A549 (cell line): ENCODE results near the gene SMG1. TPM values are rescaled to one million over a fixed set of nuclear protein-coding genes. Genes with fewer than 3 reads are reported as not detected.
A peak's percentile ranks its signal among the peaks of the same experiment; 100 is the strongest.
"Not testable (repeated sequence)": the region's sequence is repeated elsewhere in the genome, so short reads cannot be mapped to it uniquely, and the experiment has no call there.

ENCODE experiments used
- ATAC-seq, 2 experiments: fragments of 200-7000 bp in 1 of 2; fragments of >200 bp in 1 of 2; cut with Nextera tagmentation in 1 of 2; cut with Tn5 transposase in 1 of 2; 3 replicates each; pipeline versions ENCODE4 v1.8.0 to v1.9.1; 2018 to 2020; ENCODE audit warnings: mild to moderate bottlenecking in 1 of 2, moderate library complexity in 1 of 2
- CTCF ChIA-PET: fragments of 300-600 bp; sonication (Branson Sonifier 250); formaldehyde crosslinking; extraction: SDS; loops from one replicate; lab custom pipeline; 2021; ENCODE audit warnings: antibody characterized with exemption, inconsistent platforms; lab: Yijun Ruan, JAX
- POLR2A ChIA-PET: fragments of 350-600 bp; formaldehyde crosslinking; extraction: SDS; loops from one replicate; lab custom pipeline; 2021; ENCODE audit warnings: antibody characterized with exemption, inconsistent platforms; lab: Yijun Ruan, JAX
- DNase-seq, 2 experiments: peaks; one replicate each; pipeline versions ENCODE4 v3.0.0 to v3.0.0-alpha.2; 2011 to 2016; ENCODE audit warnings: low read depth in 1 of 2, low spot score in 1 of 2
- FAIRE-seq: peaks from 2 replicates; lab custom pipeline; 2011; peaks lifted over from hg19 to GRCh38; lab: Jason Lieb, UNC
- H3K27ac ChIP-seq, 2 experiments: fragments of >200 bp; sonication (Bioruptor Twin); formaldehyde crosslinking; 3 replicates each; pipeline ENCODE4 v1.5.1; 2016 to 2017
- H3K4me1 ChIP-seq: fragments of >200 bp; sonication (Bioruptor Twin); formaldehyde crosslinking; 3 replicates; pipeline ENCODE4 v1.6.1; 2016
- H3K4me2 ChIP-seq: fragments of >200 bp; sonication (Bioruptor Twin); formaldehyde crosslinking; 3 replicates; pipeline ENCODE4 v1.6.1; 2016
- H3K4me3 ChIP-seq: fragments of >200 bp; sonication (Bioruptor Twin); formaldehyde crosslinking; 3 replicates; pipeline ENCODE4 v1.5.1; 2016
- H3K9me3 ChIP-seq: fragments of >200 bp; sonication (Bioruptor Twin); formaldehyde crosslinking; 3 replicates; pipeline ENCODE4 v1.6.1; 2016
- HOXB5 ChIP-seq: fragments of 250-450 bp; sonication (Bioruptor Pico); IDR thresholded peaks from 2 replicates; pipeline ENCODE4 v1.5.0; 2020; ENCODE audit warnings: mild to moderate bottlenecking, moderate library complexity
- MAFK ChIP-seq: fragments of 450-650 bp; IDR thresholded peaks from 2 replicates; pipeline ENCODE4 v1.6.1; 2014; ENCODE audit not compliant: partially characterized antibody
- WGBS: methylation state at CpG from one replicate; pipeline ENCODE4 v1.1.6; 2017; ENCODE audit errors: missing lambda C conversion rate; 5-methylcytosine and 5-hydroxymethylcytosine counted together
- polyA plus RNA-seq, 4 experiments: library from polyadenylated mRNA; depleted of rRNA in 3 of 4; stranded (reverse); fragments of >200 nt; fragmentation: RNase III in 1 of 4; extraction: RNeasy Plus Mini Kit Qiagen cat#74134 plus additional on column Dnase treatment in 1 of 4; gene quantifications; 2 replicates in 3 of 4; 3 replicates in 1 of 4; pipeline ENCODE4 v1.2.3, GENCODE V29; 2011 to 2017

Gene SMG1
- polyA plus RNA-seq, 2 of the 4 experiments (the other 2 are of a cell fraction): 15.7 to 63.8 TPM

DNA sequence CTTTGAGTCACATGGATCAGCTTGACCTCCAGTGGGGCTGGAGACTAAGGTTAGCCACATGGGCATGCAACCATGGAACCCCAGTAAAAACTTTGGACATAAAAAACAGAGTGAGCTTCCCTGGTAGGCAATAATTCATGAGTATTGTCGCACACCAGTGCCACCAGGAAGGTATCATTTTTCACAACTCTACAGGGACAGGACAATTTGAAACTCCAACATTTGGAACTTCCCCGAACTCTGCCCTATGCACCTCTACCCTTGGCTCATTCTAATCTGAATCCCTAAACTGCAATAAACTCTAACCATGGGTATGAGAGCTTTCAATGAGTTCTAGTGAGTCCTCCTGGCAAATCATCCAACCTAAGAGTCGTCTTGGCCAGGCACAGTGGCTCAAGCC is 24.2 kb downstream of the SMG1 start:
- POLR2A ChIA-PET, DNase-seq, CTCF ChIA-PET, FAIRE-seq, H3K4me1 ChIP-seq, H3K27ac ChIP-seq, ATAC-seq, H3K4me3 ChIP-seq, H3K9me3 ChIP-seq, H3K4me2 ChIP-seq: not testable (repeated sequence)
- 92% methylated on average over 3 of the region's 3 CpGs for WGBS

- ATAC-seq, H3K4me1 ChIP-seq, FAIRE-seq, H3K9me3 ChIP-seq, H3K4me3 ChIP-seq, DNase-seq, POLR2A ChIA-PET, H3K27ac ChIP-seq, H3K4me2 ChIP-seq, CTCF ChIA-PET: not testable (repeated sequence)
- WGBS: 83% methylated on average over 1 of the region's 1 CpG
These were observed 25.0 kb downstream of the SMG1 start for GRCh38 chr16:18901194-18901593.

DNA sequence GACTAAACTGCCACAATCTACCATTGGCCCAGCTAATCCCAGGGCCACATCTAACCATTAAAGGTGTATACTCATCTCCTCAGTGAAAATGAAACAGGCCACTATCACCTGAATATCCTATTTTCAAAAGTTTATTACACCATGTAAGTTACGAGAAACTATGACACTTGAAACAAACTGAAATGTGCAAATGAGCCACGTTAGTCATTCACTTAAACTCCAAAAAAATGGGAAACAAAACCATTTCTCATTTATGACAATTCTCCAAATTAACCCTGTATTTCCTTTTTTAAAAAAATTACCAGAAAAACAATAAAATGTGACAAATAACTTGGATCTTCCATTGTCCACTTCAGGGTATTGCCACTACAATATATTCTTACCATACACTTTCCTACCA is 41.8 kb downstream of the SMG1 start:
- H3K4me3 ChIP-seq, H3K27ac ChIP-seq, H3K4me1 ChIP-seq, ATAC-seq, FAIRE-seq, H3K9me3 ChIP-seq, DNase-seq, POLR2A ChIA-PET, H3K4me2 ChIP-seq: not testable (repeated sequence)
- 90% methylated on average over 2 of the region's 2 CpGs for WGBS
- CTCF ChIA-PET: interaction anchor here (1.1 to 1.2 kb wide), 2 partner anchors 83 to 85 kb away, joined by 3 to 4 read pairs; no protein-coding TSS in a partner anchor

GRCh38 chr16:18877734-18878133 is 48.5 kb downstream of the SMG1 start:
- WGBS: 94% methylated on average over 4 of the region's 4 CpGs
- H3K4me2 ChIP-seq, POLR2A ChIA-PET, H3K27ac ChIP-seq, CTCF ChIA-PET, ATAC-seq, DNase-seq, H3K4me3 ChIP-seq, FAIRE-seq, H3K9me3 ChIP-seq, H3K4me1 ChIP-seq: not testable (repeated sequence)

DNA sequence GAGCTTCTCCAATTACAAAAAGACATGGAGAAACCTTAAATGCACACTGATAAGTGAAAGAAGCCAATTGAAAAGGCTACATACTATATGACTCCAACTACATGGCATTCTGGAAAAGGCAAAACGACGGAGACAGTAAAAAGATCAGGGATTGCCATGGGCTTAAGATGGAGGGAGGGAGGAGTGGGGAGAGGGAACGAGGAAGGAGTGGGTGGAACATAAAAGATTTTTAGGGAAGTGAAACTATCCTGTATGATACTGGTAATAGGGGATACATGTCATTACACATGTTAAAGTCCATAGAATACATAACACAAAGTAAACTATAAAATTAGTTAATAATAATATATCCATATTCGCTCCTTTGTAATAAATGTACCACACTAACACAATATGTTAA is 48.9 kb downstream of the SMG1 start:
- DNase-seq, H3K27ac ChIP-seq, FAIRE-seq, H3K4me1 ChIP-seq, H3K9me3 ChIP-seq, ATAC-seq, POLR2A ChIA-PET, H3K4me3 ChIP-seq, H3K4me2 ChIP-seq, CTCF ChIA-PET: not testable (repeated sequence)
- WGBS: 93% methylated on average over 4 of the region's 4 CpGs

DNA sequence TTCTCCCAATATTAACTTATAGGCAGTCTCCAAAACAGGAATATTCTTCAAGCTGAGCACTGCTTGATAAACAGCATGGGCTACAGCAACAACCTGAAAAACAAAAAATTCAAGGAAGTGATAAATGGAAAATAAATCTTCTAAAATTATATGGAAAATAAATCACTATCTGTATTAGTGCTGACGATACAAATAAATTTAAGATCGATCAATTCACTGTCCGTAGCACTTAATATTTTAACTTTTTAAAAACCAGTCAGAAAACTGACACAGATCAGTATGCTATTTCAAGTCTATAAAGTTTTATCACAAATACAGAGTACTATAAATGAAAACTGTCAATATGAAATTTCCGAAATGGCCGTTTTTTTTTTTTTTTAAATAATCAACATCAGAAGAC is 49.9 kb downstream of the SMG1 start:
- H3K9me3 ChIP-seq, FAIRE-seq, CTCF ChIA-PET, H3K4me2 ChIP-seq, H3K4me1 ChIP-seq, POLR2A ChIA-PET, DNase-seq, ATAC-seq, H3K27ac ChIP-seq, H3K4me3 ChIP-seq: not testable (repeated sequence)
- peak; percentile 39 for TF ChIP-seq MAFK
- WGBS: 92% methylated on average over 5 of the region's 5 CpGs

DNA sequence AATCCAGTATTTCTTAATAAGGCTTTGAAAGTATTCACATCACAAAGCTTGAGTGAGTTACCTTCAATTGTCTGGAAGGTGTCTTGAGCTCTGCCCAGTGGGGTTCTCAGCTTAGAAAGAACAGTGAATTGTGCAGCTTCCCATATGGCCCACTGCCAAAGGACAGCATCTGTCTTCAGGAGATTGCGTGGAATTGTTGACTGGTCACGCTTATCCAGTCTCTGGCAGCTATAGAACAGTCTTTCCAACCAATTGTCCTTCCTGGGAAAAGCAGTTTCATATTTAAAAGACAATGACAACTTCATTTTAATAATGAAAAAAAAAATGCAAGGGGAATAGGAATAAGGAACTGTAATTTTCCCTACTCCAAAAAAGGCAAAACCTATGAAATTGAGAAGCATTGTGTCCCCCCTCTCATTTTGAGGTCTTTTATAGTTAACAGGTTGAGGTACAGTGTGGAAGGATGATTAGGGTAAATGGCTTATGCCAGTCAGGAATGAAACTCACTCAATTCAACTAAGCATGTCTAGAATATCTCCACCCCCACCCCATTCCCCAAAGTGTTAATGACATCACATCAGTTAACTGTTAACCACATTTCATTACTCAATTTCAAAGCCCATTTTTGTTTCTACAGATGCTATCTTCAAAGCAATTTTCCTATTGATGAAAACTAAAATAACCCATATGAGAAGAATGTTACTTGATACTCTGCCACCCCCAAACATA is 57.0 kb downstream of the SMG1 start:
- H3K4me2 ChIP-seq, H3K9me3 ChIP-seq, H3K4me3 ChIP-seq, POLR2A ChIA-PET, FAIRE-seq, DNase-seq, ATAC-seq, H3K27ac ChIP-seq: not testable (repeated sequence)
- H3K4me1 ChIP-seq: peaks cover 22% of the 10 kb centered on the region
- CTCF ChIA-PET: interaction anchor here (1.1 kb wide), 1 partner anchor 21 kb away, joined by 3 read pairs; no protein-coding TSS in a partner anchor
- 94% methylated on average over 2 of the region's 2 CpGs for whole genome bisulfite sequencing

- H3K4me2 ChIP-seq: peak overlapping the region; percentile 48
- ATAC-seq, POLR2A ChIA-PET, FAIRE-seq, H3K27ac ChIP-seq, H3K4me3 ChIP-seq, H3K9me3 ChIP-seq: not testable (repeated sequence)
- WGBS: 12% methylated on average over 2 of the region's 2 CpGs
- TF ChIP-seq HOXB5 (CRISPR knock-in tag): 0 out of 2 replicates have a peak, but pooled peaks have one; percentile 54
- DNase-seq: peak in 1 of 2 experiments; percentile 37
- peaks cover 27% of the 10 kb centered on the region for H3K4me1 ChIP-seq
- CTCF ChIA-PET: interaction anchor here (0.6 kb wide), 1 partner anchor 15 kb away, joined by 3 read pairs; no protein-coding TSS in a partner anchor
These were observed 59.9 kb downstream of the SMG1 start for GRCh38 chr16:18866277-18866823.

- H3K9me3 ChIP-seq, POLR2A ChIA-PET, H3K4me2 ChIP-seq, H3K4me3 ChIP-seq, CTCF ChIA-PET, ATAC-seq, DNase-seq, FAIRE-seq, H3K27ac ChIP-seq: not testable (repeated sequence)
- H3K4me1 ChIP-seq: peaks cover 21% of the 10 kb centered on the region
These were observed 63.3 kb downstream of the SMG1 start for GRCh38 chr16:18862891-18863290.
